K562 (cell line): Measurements from ENCODE around the gene SLC35A4. TPM values are rescaled to one million over a fixed set of nuclear protein-coding genes. Genes with fewer than 3 reads are reported as not detected.

Experiments used
- ATAC-seq: fragments of 200-7000 bp; cut with Tn5 transposase; 3 replicates; pipeline ENCODE4 v1.9.1; 2020; ENCODE audit warnings: moderate library complexity
- BruUV-seq: library from RNA; stranded (reverse); fragments of 400-500 nt; replicated peaks from 2 replicates; lab custom pipeline; 2021; lab: Mats Ljungman, UMichigan
- CTCF ChIA-PET: fragments of 300-600 bp; formaldehyde crosslinking; extraction: SDS; loops from one replicate; lab custom pipeline; 2021; ENCODE audit warnings: low intra/inter-chr PET ratio; lab: Yijun Ruan, JAX
- POLR2A ChIA-PET: fragments of 300-600, 350-650 bp; sonication (Branson Sonifier 250); formaldehyde crosslinking; extraction: SDS; loops from one replicate; lab custom pipeline; 2021; ENCODE audit warnings: antibody characterized with exemption, inconsistent platforms; lab: Yijun Ruan, JAX
- DNase-seq, 4 experiments: peaks; one replicate each; pipeline versions ENCODE4 v3.0.0 to v3.0.0-alpha.2; 2011 to 2018; ENCODE audit warnings: low spot score in 3 of 4, mixed read lengths in 3 of 4; ENCODE audit errors: extremely low read depth in 1 of 4
- FAIRE-seq: peaks from 2 replicates; lab custom pipeline; 2011; peaks lifted over from hg19 to GRCh38; lab: Jason Lieb, UNC
- H2AFZ ChIP-seq: 2 replicates; pipeline ENCODE4 v1.6.0; 2011; ENCODE audit warnings: low read depth, low read length, control low read depth, inconsistent platforms
- H3K27ac ChIP-seq: fragments of 200-600 bp; 3 replicates; pipeline ENCODE4 v1.8.0; 2011; ENCODE audit warnings: low read depth, mild to moderate bottlenecking, control low read depth, inconsistent platforms, low read length, moderate library complexity, mixed read lengths; ENCODE audit errors: extremely low read depth
- H3K27me3 ChIP-seq, 2 experiments: fragments of 300-600 bp in 1 of 2; 2 replicates in 1 of 2; 3 replicates in 1 of 2; pipeline versions ENCODE4 v1.6.0 to v1.8.0; 2011; ENCODE audit warnings: inconsistent platforms in 2 of 2, low read length in 2 of 2, mild to moderate bottlenecking in 1 of 2, mixed read lengths in 1 of 2, moderate library complexity in 1 of 2; ENCODE audit not compliant: control insufficient read depth in 2 of 2, insufficient read depth in 2 of 2
- H3K36me3 ChIP-seq: fragments of 300-600 bp; 3 replicates; pipeline ENCODE4 v1.8.0; 2011; ENCODE audit warnings: mild to moderate bottlenecking, low read length, inconsistent platforms; ENCODE audit not compliant: control insufficient read depth, insufficient read depth
- H3K4me1 ChIP-seq, 2 experiments: fragments of 200-600 bp in 1 of 2; replicated peaks in 1 of 2; 2 replicates in 1 of 2; 3 replicates in 1 of 2; pipeline versions ENCODE4 v1.5.1 to v1.8.0; 2011; ENCODE audit warnings: inconsistent platforms in 2 of 2, low read length in 2 of 2, mild to moderate bottlenecking in 1 of 2, mixed read lengths in 1 of 2, moderate library complexity in 1 of 2; ENCODE audit not compliant: control insufficient read depth in 2 of 2, insufficient read depth in 2 of 2
- H3K4me2 ChIP-seq: 2 replicates; pipeline ENCODE4 v1.6.1; 2011; ENCODE audit warnings: low read length, control low read depth, inconsistent platforms, mixed read lengths; ENCODE audit not compliant: insufficient read depth
- H3K4me3 ChIP-seq: fragments of 200-600 bp; sonication (generic), shearing (Covaris generic); 2 replicates; pipeline ENCODE4 v1.5.1; 2016; ENCODE audit warnings: control low read depth, inconsistent platforms
- H3K79me2 ChIP-seq: fragments of 200-600 bp; 3 replicates; pipeline ENCODE4 v1.8.0; 2011; ENCODE audit warnings: low read length, inconsistent platforms; ENCODE audit not compliant: control insufficient read depth, insufficient read depth
- H3K9ac ChIP-seq, 2 experiments: 2 replicates each; pipeline versions ENCODE4 v1.6.0 to v1.6.1; 2011; ENCODE audit warnings: low read depth in 2 of 2, low read length in 2 of 2, control low read depth in 1 of 2, inconsistent platforms in 1 of 2, mild to moderate bottlenecking in 1 of 2, mixed read lengths in 1 of 2; ENCODE audit not compliant: insufficient read depth in 1 of 2
- H3K9me1 ChIP-seq: one replicate; pipeline ENCODE4 v1.6.0; 2011; ENCODE audit warnings: inconsistent platforms, mild to moderate bottlenecking, low read length, moderate library complexity; ENCODE audit not compliant: control insufficient read depth, insufficient read depth
- H3K9me3 ChIP-seq: replicated peaks from 2 replicates; pipeline ENCODE4 v1.5.1; 2011; ENCODE audit warnings: low read depth, low read length, inconsistent platforms; ENCODE audit not compliant: control insufficient read depth, insufficient read depth
- H4K20me1 ChIP-seq: replicated peaks from 2 replicates; pipeline ENCODE4 v1.6.1; 2011; ENCODE audit warnings: low read length, inconsistent platforms, mixed read lengths; ENCODE audit not compliant: control insufficient read depth, insufficient read depth
- CBFA2T2 ChIP-seq: fragments of 450-650 bp; conservative IDR thresholded peaks from 2 replicates; pipeline ENCODE4 v1.6.1; 2017; ENCODE audit warnings: mild to moderate bottlenecking
- CREB1 ChIP-seq, 2 experiments: sonication (generic) in 1 of 2; formaldehyde crosslinking in 1 of 2; IDR thresholded peaks; 2 replicates each; pipeline versions ENCODE4 v1.6.1 to v1.8.0; 2012 to 2022; ENCODE audit warnings: inconsistent platforms in 1 of 2, mild to moderate bottlenecking in 1 of 2, missing genetic modification reagents in 1 of 2, moderate library complexity in 1 of 2
- KDM2B ChIP-seq: fragments of 250-450 bp; sonication (Bioruptor Pico); IDR thresholded peaks from 2 replicates; pipeline ENCODE4 v1.8.0; 2021; ENCODE audit warnings: mild to moderate bottlenecking, moderate library complexity
- MAFG ChIP-seq: fragments of 450-650 bp; conservative IDR thresholded peaks from 2 replicates; pipeline ENCODE4 v1.6.1; 2016; ENCODE audit warnings: missing genetic modification characterization, missing compliant biosample characterization
- PKNOX1 ChIP-seq: fragments of 450-650 bp; IDR thresholded peaks from 2 replicates; pipeline ENCODE4 v1.6.1; 2016
- ZC3H11A ChIP-seq: IDR thresholded peaks from 2 replicates; pipeline ENCODE4 v1.6.1; 2012; ENCODE audit warnings: low read depth, low read length, improper control_type of control experiment
- ZMIZ1 ChIP-seq, 2 experiments: fragments of 150-350 bp in 1 of 2; IDR thresholded peaks; 2 replicates each; pipeline ENCODE4 v1.6.1; 2012 to 2016; ENCODE audit warnings: low read depth in 2 of 2, low read length in 2 of 2, mild to moderate bottlenecking in 1 of 2, moderate library complexity in 1 of 2
- ZNF263 ChIP-seq: sonication (generic); formaldehyde crosslinking; IDR thresholded peaks from 2 replicates; pipeline ENCODE4 v1.8.0; 2022; ENCODE audit warnings: mild to moderate bottlenecking, missing genetic modification reagents, borderline replicate concordance
- WGBS: fragments of 100-300 bp; shearing (Covaris generic); methylation state at CpG from one replicate; pipeline ENCODE4 v1.1.6; 2016; ENCODE audit warnings: low coverage, mixed read lengths; ENCODE audit not compliant: insufficient coverage; ENCODE audit errors: missing lambda C conversion rate; 5-methylcytosine and 5-hydroxymethylcytosine counted together
- in situ Hi-C: fragments of 300-500 bp; cut with MboI; formaldehyde crosslinking; loops from 4 replicates; pipeline ENCODE4 v1.15.0; 2018; ENCODE audit warnings: inconsistent platforms, mixed read lengths
- intact Hi-C: fragments of 100-400 bp; cut with micrococcal nuclease; formaldehyde crosslinking; loops from 2 replicates; pipeline ENCODE4 v1.14.2; 2022
- polyA plus RNA-seq, 8 experiments: library from polyadenylated mRNA; depleted of rRNA in 4 of 8; stranded (reverse) in 5 of 8; unstranded in 3 of 8; fragments of >200 nt; fragmentation: Nextera tagmentation in 2 of 8; fragmentation: Illumina TruSeq in 1 of 8; extraction: Ambion mirVana in 2 of 8; extraction: Trizol in 1 of 8; gene quantifications; 2 replicates each; pipeline versions ENCODE4 v1.2.1 to v1.2.3, GENCODE V29; 2011 to 2014; ENCODE audit warnings: inconsistent platforms in 1 of 8, missing spikeins in 1 of 8
- total RNA-seq, 7 experiments: library from RNA; depleted of rRNA in 6 of 7; stranded (reverse); fragments of >200 nt in 6 of 7; fragmentation: Illumina TruSeq in 2 of 7; extraction: Trizol in 2 of 7; gene quantifications; 2 replicates each; pipeline versions ENCODE4 v1.2.1 to v1.2.3, GENCODE V29; 2011 to 2021; ENCODE audit warnings: low replicate concordance in 1 of 7
- TF ChIP-seq, protein P1 (sequence below): fragments of 250-450 bp; sonication (Bioruptor Pico); IDR thresholded peaks from 2 replicates; pipeline ENCODE4 v1.4.0; 2020

SLC35A4 gene
- total and polyA plus RNA-seq, 9 of the 15 experiments (the other 6 are each of a cell fraction or from before 2014, with no cell fraction given) = 21.8 to 171 (median 42.5) TPM

- DNase-seq = peak; percentile 86 to 95 (median 90)
- FAIRE-seq = peak; percentile 97
- POLR2A ChIA-PET = interaction anchor here (0.5 to 5.3 kb wide), 26 partner anchors 9 to 698 kb away, joined by 3 to 56 read pairs (median 4); partner anchors contain the start of genes APBB3, HARS1, HARS2 and IK
- WGBS = 22% methylated on average over 42 of the region's 52 CpGs
- BruUV-seq = no TSS peak
- H3K4me2 ChIP-seq = peak within 1 kb of the TSS; percentile 66
- peaks cover 14% of the 10 kb centered on the region; the same call in 1 of the 2 replicates for H4K20me1 ChIP-seq
- H3K9ac ChIP-seq = peak within 1 kb of the TSS; percentile 58 to 88
- H3K27me3 ChIP-seq = no peaks in the 10 kb centered on the region; a peak in 1 of 5 replicates
- intact Hi-C loops = loop anchor here (5.0 kb wide), 1 partner anchor 175 kb away; no protein-coding TSS in a partner anchor
- peak within 1 kb of the TSS; percentile 74 for H2AFZ ChIP-seq
- peaks cover 5% of the 10 kb centered on the region for H3K9me1 ChIP-seq
- in situ Hi-C loops = no loop called here
- H3K4me1 ChIP-seq = peaks cover 34 to 35% of the 10 kb centered on the region in 2 experiments
- peaks cover 4% of the 10 kb centered on the region; the same call in 1 of the 3 replicates for H3K79me2 ChIP-seq
- H3K36me3 ChIP-seq = peaks cover 64% of the 10 kb centered on the region
- peak within 1 kb of the TSS; percentile 3; the same call in 1 of the 2 replicates for H3K4me3 ChIP-seq
- CTCF ChIA-PET = interaction anchor here (0.6 kb wide), 1 partner anchor 172 kb away, joined by 3 read pairs; no protein-coding TSS in a partner anchor
- peak within 1 kb of the TSS; percentile 61 for H3K27ac ChIP-seq
- ATAC-seq = peak; percentile 94
- H3K9me3 ChIP-seq = no peaks in the 10 kb centered on the region
- TF ChIP-seq PKNOX1 (peak; percentile 99), CREB1 (IDR thresholded peaks at IDR 0.05) (peak; percentile 81), CREB1 (CRISPR knock-in tag; IDR thresholded peaks at IDR 0.05) (peak; percentile 90), ZMIZ1 (IDR thresholded peaks at IDR 0.05; ENCODE audit: low read depth in 2 of 2, low read length in 2 of 2) (0 out of 4 replicates have a peak, but pooled peaks of 1 of the 2 experiments have one; percentile 40), ZC3H11A (no peak), MAFG (tag) (no peak), ZNF263 (peak; percentile 66), CBFA2T2 (no peak), KDM2B (CRISPR knock-in tag) (peak; percentile 74; the same call in 1 of the 2 replicates)
- TF ChIP-seq, protein P1, sequence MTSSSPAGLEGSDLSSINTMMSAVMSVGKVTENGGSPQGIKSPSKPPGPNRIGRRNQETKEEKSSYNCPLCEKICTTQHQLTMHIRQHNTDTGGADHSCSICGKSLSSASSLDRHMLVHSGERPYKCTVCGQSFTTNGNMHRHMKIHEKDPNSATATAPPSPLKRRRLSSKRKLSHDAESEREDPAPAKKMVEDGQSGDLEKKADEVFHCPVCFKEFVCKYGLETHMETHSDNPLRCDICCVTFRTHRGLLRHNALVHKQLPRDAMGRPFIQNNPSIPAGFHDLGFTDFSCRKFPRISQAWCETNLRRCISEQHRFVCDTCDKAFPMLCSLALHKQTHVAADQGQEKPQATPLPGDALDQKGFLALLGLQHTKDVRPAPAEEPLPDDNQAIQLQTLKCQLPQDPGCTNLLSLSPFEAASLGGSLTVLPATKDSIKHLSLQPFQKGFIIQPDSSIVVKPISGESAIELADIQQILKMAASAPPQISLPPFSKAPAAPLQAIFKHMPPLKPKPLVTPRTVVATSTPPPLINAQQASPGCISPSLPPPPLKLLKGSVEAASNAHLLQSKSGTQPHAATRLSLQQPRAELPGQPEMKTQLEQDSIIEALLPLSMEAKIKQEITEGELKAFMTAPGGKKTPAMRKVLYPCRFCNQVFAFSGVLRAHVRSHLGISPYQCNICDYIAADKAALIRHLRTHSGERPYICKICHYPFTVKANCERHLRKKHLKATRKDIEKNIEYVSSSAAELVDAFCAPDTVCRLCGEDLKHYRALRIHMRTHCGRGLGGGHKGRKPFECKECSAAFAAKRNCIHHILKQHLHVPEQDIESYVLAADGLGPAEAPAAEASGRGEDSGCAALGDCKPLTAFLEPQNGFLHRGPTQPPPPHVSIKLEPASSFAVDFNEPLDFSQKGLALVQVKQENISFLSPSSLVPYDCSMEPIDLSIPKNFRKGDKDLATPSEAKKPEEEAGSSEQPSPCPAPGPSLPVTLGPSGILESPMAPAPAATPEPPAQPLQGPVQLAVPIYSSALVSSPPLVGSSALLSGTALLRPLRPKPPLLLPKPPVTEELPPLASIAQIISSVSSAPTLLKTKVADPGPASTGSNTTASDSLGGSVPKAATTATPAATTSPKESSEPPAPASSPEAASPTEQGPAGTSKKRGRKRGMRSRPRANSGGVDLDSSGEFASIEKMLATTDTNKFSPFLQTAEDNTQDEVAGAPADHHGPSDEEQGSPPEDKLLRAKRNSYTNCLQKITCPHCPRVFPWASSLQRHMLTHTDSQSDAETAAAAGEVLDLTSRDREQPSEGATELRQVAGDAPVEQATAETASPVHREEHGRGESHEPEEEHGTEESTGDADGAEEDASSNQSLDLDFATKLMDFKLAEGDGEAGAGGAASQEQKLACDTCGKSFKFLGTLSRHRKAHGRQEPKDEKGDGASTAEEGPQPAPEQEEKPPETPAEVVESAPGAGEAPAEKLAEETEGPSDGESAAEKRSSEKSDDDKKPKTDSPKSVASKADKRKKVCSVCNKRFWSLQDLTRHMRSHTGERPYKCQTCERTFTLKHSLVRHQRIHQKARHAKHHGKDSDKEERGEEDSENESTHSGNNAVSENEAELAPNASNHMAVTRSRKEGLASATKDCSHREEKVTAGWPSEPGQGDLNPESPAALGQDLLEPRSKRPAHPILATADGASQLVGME (CRISPR knock-in tag) = no peak
Observed at GRCh38 chr5:140547508-140548299, 16.9 kb upstream of the SLC35A4 start, which contains the start of gene EIF4EBP3. Gene EIF4EBP3, plus strand, starts transcription at chr5:140547662. Its CDS starts 76 bp downstream, at chr5:140547738.
